Body of pancreas (tissue), 4 donors: ENCODE results near the gene MIEF1.

Source experiments
- CTCF ChIP-seq, 7 experiments: fragments of 450-650 bp in 4 of 7; fragments of 200-600 bp in 3 of 7; sonication (generic) in 3 of 7; IDR thresholded peaks; one replicate each; pipeline ENCODE4 v1.5.1; 2016 to 2019; ENCODE audit warnings: antibody characterized with exemption in 7 of 7
- POLR2A ChIP-seq, 3 donors: fragments of 450-650 bp; IDR thresholded peaks; one replicate each; pipeline ENCODE4 v1.6.1; 2016; ENCODE audit warnings: antibody characterized with exemption in 3 of 3, mild to moderate bottlenecking in 2 of 3

- TF ChIP-seq CTCF (IDR thresholded peaks at IDR 0.05) (no peak), POLR2A (IDR thresholded peaks at IDR 0.05) (no peak)
Observed at GRCh38 chr22:39511226-39511625, 9.1 kb downstream of the MIEF1 start.
